Measurements from ENCODE around the gene RYR1.

Gene RYR1

DNA sequence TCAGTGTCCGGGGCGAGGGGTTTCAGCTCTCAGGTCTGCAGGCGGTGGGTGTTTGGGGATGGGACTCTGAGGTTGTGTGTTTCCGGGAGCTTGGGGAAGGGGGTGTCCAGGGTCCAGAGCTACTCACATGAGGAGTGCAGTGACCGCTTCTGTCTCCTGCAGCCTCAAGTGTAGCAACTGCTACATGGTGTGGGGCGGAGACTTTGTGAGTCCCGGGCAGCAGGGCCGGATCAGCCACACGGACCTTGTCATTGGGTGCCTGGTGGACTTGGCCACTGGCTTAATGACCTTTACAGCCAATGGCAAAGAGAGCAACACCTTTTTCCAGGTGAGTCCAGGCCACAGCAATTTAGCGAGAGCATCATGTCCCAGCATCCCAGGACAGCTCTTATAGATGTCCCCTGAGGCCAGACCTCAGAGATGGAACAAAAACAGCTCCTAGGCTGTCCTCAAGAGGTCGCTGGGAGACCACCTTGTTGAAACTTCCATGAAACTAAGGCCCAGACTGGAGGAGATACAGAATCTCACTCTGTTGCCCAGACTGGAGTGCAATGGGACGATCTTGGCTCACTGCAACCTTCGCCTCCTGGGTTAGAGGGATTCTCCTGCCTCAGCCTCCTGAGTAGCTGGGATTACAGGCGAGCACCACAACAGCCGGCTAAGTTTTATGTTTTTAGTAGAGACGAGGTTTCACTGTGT is 44.9 kb downstream of the RYR1 start:
- no peak overlapping the region for H3K27ac ChIP-seq (ENCODE audit: extremely low read depth, low read depth, low read length)
- H3K4me3 ChIP-seq (ENCODE audit: low read depth, low read length) = no peak overlapping the region
- TF ChIP-seq ZBTB44 (tag by site-specific recombination; IDR thresholded peaks at IDR 0.05) = no peak
- peak; percentile 74 for TF ChIP-seq ZNF654 (tag by site-specific recombination; IDR thresholded peaks at IDR 0.05; ENCODE audit: low read depth)
- TF ChIP-seq, protein P1, sequence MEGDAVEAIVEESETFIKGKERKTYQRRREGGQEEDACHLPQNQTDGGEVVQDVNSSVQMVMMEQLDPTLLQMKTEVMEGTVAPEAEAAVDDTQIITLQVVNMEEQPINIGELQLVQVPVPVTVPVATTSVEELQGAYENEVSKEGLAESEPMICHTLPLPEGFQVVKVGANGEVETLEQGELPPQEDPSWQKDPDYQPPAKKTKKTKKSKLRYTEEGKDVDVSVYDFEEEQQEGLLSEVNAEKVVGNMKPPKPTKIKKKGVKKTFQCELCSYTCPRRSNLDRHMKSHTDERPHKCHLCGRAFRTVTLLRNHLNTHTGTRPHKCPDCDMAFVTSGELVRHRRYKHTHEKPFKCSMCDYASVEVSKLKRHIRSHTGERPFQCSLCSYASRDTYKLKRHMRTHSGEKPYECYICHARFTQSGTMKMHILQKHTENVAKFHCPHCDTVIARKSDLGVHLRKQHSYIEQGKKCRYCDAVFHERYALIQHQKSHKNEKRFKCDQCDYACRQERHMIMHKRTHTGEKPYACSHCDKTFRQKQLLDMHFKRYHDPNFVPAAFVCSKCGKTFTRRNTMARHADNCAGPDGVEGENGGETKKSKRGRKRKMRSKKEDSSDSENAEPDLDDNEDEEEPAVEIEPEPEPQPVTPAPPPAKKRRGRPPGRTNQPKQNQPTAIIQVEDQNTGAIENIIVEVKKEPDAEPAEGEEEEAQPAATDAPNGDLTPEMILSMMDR (tag by site-specific recombination; IDR thresholded peaks at IDR 0.05) = peak; percentile 77
- TF ChIP-seq ZBTB17 (tag by site-specific recombination; IDR thresholded peaks at IDR 0.05) = peak; percentile 3; the same call in 1 of the 2 replicates
- no peak for TF ChIP-seq REPIN1 (tag by site-specific recombination; IDR thresholded peaks at IDR 0.05; ENCODE audit: low read depth)
- TF ChIP-seq SP2 (tag by site-specific recombination; IDR thresholded peaks at IDR 0.05) = peak; percentile 35; the same call in 1 of the 2 replicates
- peak; percentile 98 for TF ChIP-seq ZNF121 (tag by site-specific recombination; IDR thresholded peaks at IDR 0.05)
- no peak for TF ChIP-seq ZNF354C (tag by site-specific recombination; IDR thresholded peaks at IDR 0.05; ENCODE audit: borderline replicate concordance, low read depth)
- TF ChIP-seq ZNF48 (tag by site-specific recombination; IDR thresholded peaks at IDR 0.05) = no peak
- TF ChIP-seq SALL2 (tag by site-specific recombination; IDR thresholded peaks at IDR 0.05; ENCODE audit: borderline replicate concordance) = 0 out of 2 replicates have a peak, but pooled peaks have one; percentile 8
- no peak for TF ChIP-seq ZNF629 (tag by site-specific recombination; IDR thresholded peaks at IDR 0.05)
- H3K4me1 ChIP-seq (ENCODE audit: control insufficient read depth, insufficient read depth, low read length) = no peaks in the 10 kb centered on the region
- ChIA-PET POLR2A (interaction anchor here (1.0 to 1.4 kb wide), 4 partner anchors 75 to 371 kb away, joined by 3 to 7 read pairs (median 4); partner anchors contain the start of genes FAM98C and GGN), CTCF (interaction anchor here (0.5 to 5.6 kb wide), 47 partner anchors 9 to 864 kb away, joined by 3 to 43 read pairs (median 4); partner anchors contain the start of genes FAM98C, MRPS12, PSMD8 and SAMD4B)
- no peaks in the 10 kb centered on the region for H3K9me3 ChIP-seq (ENCODE audit: control insufficient read depth, insufficient read depth, low read depth, low read length)
- no peaks in the 10 kb centered on the region for H3K36me3 ChIP-seq (ENCODE audit: control insufficient read depth in 2 of 2, insufficient read depth in 1 of 2, low read length in 2 of 2)

- Histone ChIP-seq H3K4me3 (ENCODE audit: low read depth, low read length) (no peak overlapping the region), H3K4me1 (ENCODE audit: control insufficient read depth, insufficient read depth, low read length) (no peaks in the 10 kb centered on the region), H3K36me3 (ENCODE audit: control insufficient read depth in 2 of 2, insufficient read depth in 1 of 2, low read length in 2 of 2) (no peaks in the 10 kb centered on the region; a peak in 1 of 3 replicates), H3K27ac (ENCODE audit: extremely low read depth, low read depth, low read length) (no peak overlapping the region), H3K9me3 (ENCODE audit: control insufficient read depth, insufficient read depth, low read depth, low read length) (peaks cover 2% of the 10 kb centered on the region; the same call in 1 of the 2 replicates)
- TF ChIP-seq ZNF121 (tag by site-specific recombination; IDR thresholded peaks at IDR 0.05) (peak; percentile 85), YY2 (tag by site-specific recombination; IDR thresholded peaks at IDR 0.05) (no peak), ZNF138 (tag by site-specific recombination; IDR thresholded peaks at IDR 0.05; ENCODE audit: borderline replicate concordance) (no peak), TRIM28 (IDR thresholded peaks at IDR 0.05; ENCODE audit: borderline replicate concordance, low read length) (no peak), ZSCAN5A (tag by site-specific recombination; IDR thresholded peaks at IDR 0.05) (no peak), ZNF10 (tag by site-specific recombination; IDR thresholded peaks at IDR 0.05) (no peak), ZNF223 (tag by site-specific recombination; IDR thresholded peaks at IDR 0.05) (no peak)
- ChIA-PET CTCF (no interaction called here), POLR2A (no interaction called here)
Measured at GRCh38 chr19:38482496-38482895, 49.0 kb downstream of the RYR1 start.

All from HEK293 (cell line).